Duodenal mucosa (tissue), 2 donors: ENCODE measurements around the gene NGB.

Experiments used
- H3K27ac ChIP-seq: one replicate; pipeline ENCODE4 v1.7.0; 2013; ENCODE audit warnings: low read depth, low read length
- H3K27me3 ChIP-seq, 2 donors: one replicate each; pipeline ENCODE4 v1.7.0; 2013; ENCODE audit warnings: low read length in 2 of 2, control low read depth in 1 of 2; ENCODE audit not compliant: insufficient read depth in 2 of 2, control insufficient read depth in 1 of 2
- H3K36me3 ChIP-seq, 2 donors: one replicate each; pipeline ENCODE4 v1.7.0; 2013; ENCODE audit warnings: low read length in 2 of 2, control low read depth in 1 of 2; ENCODE audit not compliant: insufficient read depth in 2 of 2, control insufficient read depth in 1 of 2
- H3K4me1 ChIP-seq, 2 donors: one replicate each; pipeline ENCODE4 v1.7.0; 2013; ENCODE audit warnings: low read length in 2 of 2, control low read depth in 1 of 2; ENCODE audit not compliant: insufficient read depth in 2 of 2, control insufficient read depth in 1 of 2
- H3K4me3 ChIP-seq, 2 donors: one replicate each; pipeline ENCODE4 v1.7.0; 2013; ENCODE audit warnings: low read length in 2 of 2, low read depth in 1 of 2
- H3K9ac ChIP-seq, 2 donors: one replicate each; pipeline ENCODE4 v1.7.0; 2013; ENCODE audit warnings: low read length in 2 of 2, low read depth in 1 of 2
- H3K9me3 ChIP-seq, 2 donors: one replicate each; pipeline ENCODE4 v1.7.0; 2013; ENCODE audit warnings: low read length in 2 of 2, control low read depth in 1 of 2; ENCODE audit not compliant: control insufficient read depth in 1 of 2

NGB gene

DNA sequence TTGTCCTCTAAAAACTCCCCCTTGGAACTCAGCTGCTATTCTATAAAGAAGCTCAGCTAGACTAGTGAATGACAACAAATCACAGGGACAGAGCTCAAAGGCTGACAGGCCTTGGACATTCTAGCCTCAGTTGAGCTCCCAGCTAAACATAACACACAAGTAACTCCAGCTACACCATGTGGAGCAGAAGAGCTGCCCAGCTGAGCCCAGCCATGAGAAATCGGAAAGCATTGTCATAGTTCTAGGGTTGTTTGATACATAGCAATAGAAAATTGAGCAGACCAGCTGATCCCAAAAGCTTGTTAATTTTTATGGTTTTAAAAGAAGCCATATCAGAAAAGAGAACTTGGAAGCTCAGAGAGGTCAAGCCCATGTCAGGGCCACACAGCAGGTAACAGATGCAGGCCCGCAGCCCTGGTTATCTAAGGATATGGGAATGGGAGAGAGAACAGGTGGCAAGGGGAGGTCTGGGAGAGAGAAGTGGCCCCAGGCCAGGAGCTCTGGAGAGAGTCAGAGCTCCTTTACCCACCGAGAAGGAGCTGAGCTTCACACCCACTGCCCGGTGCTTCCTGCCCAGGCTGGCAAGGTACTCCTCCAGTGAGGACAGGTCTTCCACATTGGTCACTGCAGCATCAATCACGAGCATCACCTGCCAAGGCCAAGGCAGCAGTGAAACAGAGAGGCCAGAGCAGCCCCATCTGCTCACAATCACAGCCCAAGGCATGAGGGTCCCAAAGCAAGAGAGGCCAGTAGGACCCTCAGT, 2.9 kb downstream of the NGB start:
- Histone ChIP-seq H3K36me3 (no peaks in the 10 kb centered on the region), H3K9me3 (no peaks in the 10 kb centered on the region), H3K9ac (no peak overlapping the region), H3K27ac (no peak overlapping the region), H3K27me3 (peaks cover 14% of the 10 kb centered on the region in 2 donors), H3K4me1 (no peaks in the 10 kb centered on the region), H3K4me3 (no peak overlapping the region)

DNA sequence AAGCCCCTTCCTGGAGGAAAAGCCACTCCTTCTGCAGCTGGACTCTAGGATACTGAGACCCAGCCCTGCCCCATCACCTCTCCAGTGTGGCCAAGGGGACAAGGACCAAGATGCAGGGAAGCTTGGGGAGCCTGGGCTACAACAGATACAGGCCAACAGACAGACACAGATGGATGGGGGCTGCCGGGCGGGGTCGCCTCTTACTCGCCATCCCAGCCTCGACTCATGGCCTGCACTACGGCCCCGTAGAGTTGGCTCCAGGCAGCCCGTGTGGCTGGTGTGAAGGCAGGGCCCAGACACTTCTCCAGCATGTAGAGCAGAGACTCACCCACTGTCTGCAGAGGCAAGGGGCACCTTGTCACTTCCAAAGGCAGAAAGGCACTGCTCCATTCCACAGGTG, 4.7 kb downstream of the NGB start:
- Histone ChIP-seq H3K9me3 (no peaks in the 10 kb centered on the region), H3K9ac (no peak overlapping the region), H3K36me3 (no peaks in the 10 kb centered on the region), H3K27ac (no peak overlapping the region), H3K4me3 (no peak overlapping the region), H3K27me3 (peaks cover 11 to 13% of the 10 kb centered on the region in 2 donors), H3K4me1 (no peaks in the 10 kb centered on the region)

DNA sequence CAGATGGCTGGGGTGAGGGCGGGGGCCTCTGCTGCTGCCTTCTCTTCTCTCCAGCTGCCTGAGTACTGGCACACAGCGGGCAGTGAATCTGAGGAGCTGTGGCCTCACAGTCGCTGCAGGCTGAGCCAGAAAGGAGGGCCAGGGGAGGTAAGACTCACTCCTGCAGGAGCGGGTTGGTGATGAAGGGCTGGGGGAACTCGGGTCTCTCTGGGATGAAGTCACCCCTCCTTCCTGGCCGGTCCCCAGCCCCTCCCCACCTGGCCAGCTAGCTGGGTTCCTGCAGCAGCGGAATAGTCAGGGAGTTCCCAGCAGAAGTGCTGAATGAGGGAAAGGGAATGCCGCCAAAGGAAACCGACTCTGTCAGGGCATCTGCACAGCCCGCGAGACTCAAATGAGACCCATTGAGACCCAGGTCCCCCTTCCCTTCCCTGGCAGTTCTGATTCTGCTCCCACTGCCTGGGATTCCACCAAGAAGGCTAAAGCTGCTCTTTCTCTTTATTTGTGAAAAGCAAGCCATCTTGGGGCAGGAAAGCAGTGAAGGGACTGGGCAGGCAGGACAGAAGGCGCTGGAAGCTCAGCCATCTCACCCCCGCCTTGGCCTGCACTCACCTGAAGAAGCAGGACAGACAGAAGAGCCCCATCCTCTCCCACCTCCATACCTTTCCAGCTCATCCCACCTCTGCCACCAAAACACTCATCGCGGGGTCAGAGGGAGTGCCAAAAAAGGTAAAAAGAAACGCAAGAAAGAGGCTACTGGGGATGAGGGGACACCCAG, 5.3 kb downstream of the NGB start:
- Histone ChIP-seq H3K4me3 (no peak overlapping the region), H3K36me3 (no peaks in the 10 kb centered on the region), H3K27ac (no peak overlapping the region), H3K9ac (no peak overlapping the region), H3K9me3 (no peaks in the 10 kb centered on the region), H3K4me1 (no peaks in the 10 kb centered on the region), H3K27me3 (peaks cover 9% of the 10 kb centered on the region in 2 donors)

DNA sequence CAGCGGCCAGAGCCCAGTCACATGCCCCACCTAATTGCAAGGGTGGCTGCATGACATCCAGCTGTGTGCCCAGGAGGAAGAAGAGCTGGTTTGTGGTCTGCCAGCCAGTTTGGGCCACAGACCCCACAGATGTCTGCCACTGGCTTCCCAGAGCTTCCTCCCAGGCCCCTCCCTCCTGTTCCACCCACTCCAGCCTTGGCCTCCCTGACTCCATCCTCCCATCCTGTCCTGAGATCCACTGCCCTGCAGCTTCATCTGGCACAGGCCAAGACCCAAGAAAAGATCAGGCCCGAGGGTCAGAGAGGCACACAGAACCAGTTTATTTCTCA, 5.9 kb downstream of the NGB start:
- H3K27me3 ChIP-seq, result peaks cover 9% of the 10 kb centered on the region in 2 donors
- no peaks in the 10 kb centered on the region for H3K36me3 ChIP-seq
- H3K4me1 ChIP-seq, result no peaks in the 10 kb centered on the region
- no peaks in the 10 kb centered on the region for H3K9me3 ChIP-seq
- no peak overlapping the region for H3K4me3 ChIP-seq
- no peak overlapping the region for H3K27ac ChIP-seq
- no peak overlapping the region for H3K9ac ChIP-seq

DNA sequence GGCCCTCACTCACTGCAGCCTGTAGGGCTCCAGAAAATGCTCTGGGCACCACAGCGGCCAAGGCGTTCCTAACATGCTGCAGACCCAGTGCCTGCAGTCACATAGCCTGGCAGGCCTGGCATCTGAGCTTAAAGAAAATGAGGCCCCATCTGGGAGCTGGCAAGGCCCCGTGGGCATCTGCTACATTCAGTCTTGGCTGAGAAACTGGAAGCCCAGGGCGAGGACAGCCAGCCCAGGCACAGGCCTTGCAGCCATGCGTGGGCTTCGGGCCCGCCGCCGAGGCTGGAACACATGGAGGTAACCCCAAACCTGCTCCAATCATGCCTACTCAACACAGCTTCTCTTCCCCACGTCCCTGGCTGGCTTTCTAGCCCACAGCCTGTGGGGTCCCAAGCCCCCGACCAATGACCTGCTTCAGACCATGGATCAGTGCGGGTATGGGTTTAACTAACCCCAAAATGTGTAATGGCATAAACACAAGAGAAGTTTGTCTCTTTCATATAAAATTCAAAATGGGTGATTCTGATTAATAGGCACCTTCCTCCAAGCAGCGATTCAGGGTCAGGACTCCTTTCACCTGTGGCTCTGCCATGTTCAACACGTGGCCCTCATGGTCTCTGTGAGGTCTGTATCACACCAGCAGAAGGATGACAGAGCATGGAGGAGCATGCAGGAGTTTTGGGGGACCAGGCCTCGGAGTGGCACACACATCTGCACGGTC, 6.4 kb downstream of the NGB start:
- H3K4me1 ChIP-seq, result no peaks in the 10 kb centered on the region
- peaks cover 9% of the 10 kb centered on the region in 2 donors for H3K27me3 ChIP-seq
- no peaks in the 10 kb centered on the region for H3K9me3 ChIP-seq
- no peaks in the 10 kb centered on the region for H3K36me3 ChIP-seq
- no peak overlapping the region for H3K27ac ChIP-seq
- H3K4me3 ChIP-seq, result no peak overlapping the region
- no peak overlapping the region for H3K9ac ChIP-seq

DNA sequence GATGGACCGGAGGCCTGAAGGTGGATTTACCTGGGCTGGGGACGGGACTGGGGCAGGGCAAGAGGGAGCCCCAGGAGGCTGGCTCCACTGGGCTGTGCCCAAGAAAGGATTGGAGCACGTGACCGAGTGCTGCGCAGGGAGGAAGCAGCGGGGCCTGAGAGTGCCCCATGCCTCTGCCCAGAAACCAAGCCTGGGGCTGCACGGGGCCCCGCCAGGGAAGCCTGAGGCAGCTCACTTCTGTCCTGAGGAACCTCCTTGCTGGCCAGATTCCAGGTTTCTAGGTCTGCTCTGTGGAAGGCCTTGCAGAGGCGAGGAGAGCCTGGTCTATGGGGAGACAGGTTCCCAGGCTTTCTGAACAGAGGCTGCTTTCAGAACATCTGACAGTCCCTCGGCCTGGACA, 10.4 kb downstream of the NGB start:
- Histone ChIP-seq H3K4me3 (no peak overlapping the region), H3K27ac (no peak overlapping the region), H3K9ac (no peak overlapping the region), H3K9me3 (no peaks in the 10 kb centered on the region), H3K27me3 (no peaks in the 10 kb centered on the region), H3K36me3 (no peaks in the 10 kb centered on the region), H3K4me1 (no peaks in the 10 kb centered on the region)

DNA sequence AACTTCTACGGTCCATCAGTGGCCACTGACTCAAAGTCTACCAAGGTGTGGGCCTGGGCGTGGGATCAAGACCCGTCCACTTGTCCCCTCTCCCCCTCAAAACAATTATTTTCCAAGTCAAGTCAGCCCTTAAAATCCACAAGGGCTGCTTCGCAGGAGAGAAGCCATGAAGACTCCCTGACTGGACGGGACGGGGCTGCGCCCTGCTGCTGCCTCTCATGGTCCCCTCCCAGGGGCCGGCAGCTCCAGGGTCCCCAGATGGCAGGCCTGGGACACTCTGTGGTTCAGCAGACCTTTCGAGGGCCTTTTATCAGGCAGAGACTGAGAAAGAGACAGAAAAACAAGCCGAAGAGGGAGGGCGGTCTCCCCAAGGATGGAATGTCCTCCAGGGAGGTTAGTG, 10.8 kb downstream of the NGB start:
- no peak overlapping the region for H3K27ac ChIP-seq
- H3K27me3 ChIP-seq, result no peaks in the 10 kb centered on the region
- H3K36me3 ChIP-seq, result no peaks in the 10 kb centered on the region
- no peak overlapping the region for H3K9ac ChIP-seq
- H3K4me3 ChIP-seq, result no peak overlapping the region
- no peaks in the 10 kb centered on the region for H3K4me1 ChIP-seq
- no peaks in the 10 kb centered on the region for H3K9me3 ChIP-seq

DNA sequence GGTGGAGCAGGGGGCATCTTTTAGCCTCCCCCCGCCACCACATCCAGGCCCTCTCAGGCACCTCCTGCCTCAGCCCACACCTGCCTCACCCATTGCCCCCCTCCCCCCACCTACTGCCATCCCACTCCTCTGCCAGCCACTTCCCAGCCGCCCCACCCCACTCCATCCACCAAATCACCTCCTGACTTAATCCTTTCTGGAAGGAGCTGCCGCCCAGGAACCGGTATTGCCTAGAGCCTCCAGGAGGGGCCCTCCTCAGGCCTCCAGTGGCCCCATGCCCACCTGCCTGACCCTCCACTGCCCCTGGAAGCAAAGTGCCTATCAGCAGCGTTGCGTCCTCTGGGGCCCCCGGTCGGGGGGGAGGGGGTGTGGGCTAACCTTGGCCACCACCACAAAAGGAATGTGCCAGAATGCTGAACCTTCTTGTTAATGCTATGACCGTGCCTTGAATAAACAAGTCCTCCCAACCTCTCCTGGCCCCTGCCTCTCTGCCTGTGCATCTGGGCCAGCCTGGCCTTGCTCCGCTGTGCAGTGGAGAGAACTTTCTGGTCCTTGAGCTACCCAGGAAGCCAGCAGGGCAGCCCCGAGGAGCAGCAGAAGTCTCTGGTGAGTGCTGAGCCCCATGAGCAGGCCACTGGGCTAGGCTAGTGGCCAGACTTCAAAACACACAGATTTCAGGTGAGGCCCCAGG, 11.8 kb downstream of the NGB start:
- Histone ChIP-seq H3K36me3 (no peaks in the 10 kb centered on the region), H3K9me3 (no peaks in the 10 kb centered on the region), H3K27ac (no peak overlapping the region), H3K4me3 (no peak overlapping the region), H3K9ac (no peak overlapping the region), H3K27me3 (no peaks in the 10 kb centered on the region), H3K4me1 (no peaks in the 10 kb centered on the region)

DNA sequence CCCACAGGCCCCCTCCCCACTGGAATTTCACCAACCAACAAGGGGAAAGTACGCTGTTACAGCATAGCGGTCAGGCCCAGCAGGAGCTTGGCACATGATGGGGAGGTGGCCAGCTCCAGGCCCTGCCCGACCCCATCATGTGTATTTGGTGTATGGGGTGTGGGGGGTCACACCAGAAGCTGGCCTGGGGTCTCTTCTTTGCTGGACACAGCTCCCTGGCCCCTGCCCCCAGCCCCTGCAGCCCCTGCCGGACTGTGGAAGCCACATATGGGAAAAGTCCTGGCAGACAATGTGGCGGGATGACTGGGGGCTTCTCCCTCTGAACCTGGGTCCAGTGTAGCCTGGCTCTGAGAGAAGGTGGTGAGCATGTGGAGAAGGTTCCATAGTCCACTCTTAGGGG, 12.4 kb downstream of the NGB start:
- Histone ChIP-seq H3K4me3 (no peak overlapping the region), H3K9me3 (no peaks in the 10 kb centered on the region), H3K9ac (no peak overlapping the region), H3K36me3 (no peaks in the 10 kb centered on the region), H3K4me1 (no peaks in the 10 kb centered on the region), H3K27me3 (no peaks in the 10 kb centered on the region), H3K27ac (no peak overlapping the region)

DNA sequence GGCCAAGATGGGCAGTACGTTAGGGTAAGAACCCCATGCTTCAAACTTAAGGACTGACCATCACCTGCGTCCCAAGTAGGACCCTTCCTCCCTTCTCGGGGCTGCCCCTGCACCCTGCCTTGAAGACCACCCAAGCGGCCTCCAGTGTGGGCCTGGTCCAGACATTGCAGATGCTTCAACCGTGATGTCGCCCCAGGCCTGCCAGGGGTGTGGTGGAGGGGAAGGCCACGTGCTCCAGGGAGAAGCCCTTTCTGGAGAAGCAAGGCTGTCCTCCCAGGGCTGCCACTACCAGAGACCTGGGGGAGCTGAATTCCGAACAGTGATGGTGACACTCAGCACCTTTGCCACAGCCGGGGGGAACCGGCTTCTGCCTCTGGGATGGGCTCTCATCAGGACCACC, 13.3 kb downstream of the NGB start:
- H3K9me3 ChIP-seq, result no peaks in the 10 kb centered on the region
- H3K9ac ChIP-seq, result no peak overlapping the region
- H3K36me3 ChIP-seq, result no peaks in the 10 kb centered on the region
- no peaks in the 10 kb centered on the region for H3K27me3 ChIP-seq
- no peak overlapping the region for H3K27ac ChIP-seq
- H3K4me1 ChIP-seq, result no peaks in the 10 kb centered on the region
- no peak overlapping the region for H3K4me3 ChIP-seq
